ENCODE results near the gene KCNK3.
"Not testable (repeated sequence)": the region's sequence is repeated elsewhere in the genome, so short reads cannot be mapped to it uniquely, and the experiment has no call there.

The KCNK3 gene

GRCh38 chr2:26760991-26761390, 68.5 kb downstream of the KCNK3 start:
- DNase-seq: not testable (repeated sequence)

- DNase-seq: no peak
These were observed 70.5 kb downstream of the KCNK3 start for GRCh38 chr2:26763019-26763418.

DNA sequence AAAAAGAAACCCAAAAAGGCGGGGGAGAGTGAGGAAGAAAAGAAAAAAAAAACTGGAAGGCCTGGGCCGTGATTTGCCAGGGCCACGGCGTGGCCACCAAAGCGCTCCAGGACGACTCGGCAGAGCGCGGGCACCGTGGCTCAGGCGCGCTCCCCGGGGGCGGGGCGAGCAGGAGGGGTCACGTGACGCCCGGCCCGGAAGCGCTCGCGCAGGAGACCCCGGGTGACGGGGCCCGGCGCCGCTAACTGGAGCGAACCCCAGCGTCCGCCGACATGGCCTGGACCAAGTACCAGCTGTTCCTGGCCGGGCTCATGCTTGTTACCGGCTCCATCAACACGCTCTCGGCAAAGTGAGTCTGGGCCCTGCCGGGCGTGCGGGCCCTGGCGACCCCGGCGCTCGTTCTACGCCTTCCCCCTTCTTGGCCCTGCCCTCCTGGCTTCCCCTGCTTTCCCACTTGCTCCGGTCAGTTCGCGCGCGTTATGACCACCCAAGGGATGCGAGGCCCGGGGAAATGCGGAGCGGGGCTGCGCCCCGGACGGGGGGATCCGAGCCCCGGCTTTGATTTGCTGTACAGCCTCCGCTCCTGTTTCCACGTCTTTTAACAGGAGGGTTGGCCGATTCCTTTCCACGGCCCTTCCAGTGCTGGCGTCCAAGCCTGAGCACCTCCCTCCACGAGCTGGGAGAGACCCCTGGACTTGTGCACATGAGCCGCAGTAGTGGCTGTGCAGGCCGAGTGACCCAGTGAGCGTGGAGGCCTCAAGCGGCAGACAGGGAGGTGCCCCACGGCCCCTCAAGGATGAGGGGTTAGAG, 71.8 kb downstream of the KCNK3 start, which contains the start of gene SLC35F6:
TSS of gene SLC35F6 (plus strand) at position 207 of the 810 bp plus-strand sequence. CDS start at position 273, 66 bp downstream.
- peak; percentile 54 for DNase-seq

DNA sequence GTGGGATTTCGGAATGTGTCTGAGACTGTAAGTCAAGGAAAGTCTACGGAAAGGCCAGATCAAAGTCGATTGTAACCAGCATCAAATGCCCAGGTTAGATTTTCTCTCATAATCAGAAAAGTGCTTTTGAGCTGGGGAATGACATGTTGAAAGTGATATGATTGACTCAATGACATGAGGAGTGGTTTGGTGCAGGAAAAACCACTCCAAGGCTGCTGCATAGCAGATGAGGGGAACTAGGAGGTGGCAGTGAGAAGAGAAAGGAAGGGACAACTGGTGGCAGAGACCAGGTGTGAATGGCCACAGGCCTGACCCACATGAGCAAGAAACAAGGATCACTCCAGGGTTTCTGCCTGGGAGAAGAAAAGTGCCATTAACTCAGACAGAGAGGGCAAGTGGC, 72.4 kb downstream of the KCNK3 start:
- DNase-seq: no peak

DNA sequence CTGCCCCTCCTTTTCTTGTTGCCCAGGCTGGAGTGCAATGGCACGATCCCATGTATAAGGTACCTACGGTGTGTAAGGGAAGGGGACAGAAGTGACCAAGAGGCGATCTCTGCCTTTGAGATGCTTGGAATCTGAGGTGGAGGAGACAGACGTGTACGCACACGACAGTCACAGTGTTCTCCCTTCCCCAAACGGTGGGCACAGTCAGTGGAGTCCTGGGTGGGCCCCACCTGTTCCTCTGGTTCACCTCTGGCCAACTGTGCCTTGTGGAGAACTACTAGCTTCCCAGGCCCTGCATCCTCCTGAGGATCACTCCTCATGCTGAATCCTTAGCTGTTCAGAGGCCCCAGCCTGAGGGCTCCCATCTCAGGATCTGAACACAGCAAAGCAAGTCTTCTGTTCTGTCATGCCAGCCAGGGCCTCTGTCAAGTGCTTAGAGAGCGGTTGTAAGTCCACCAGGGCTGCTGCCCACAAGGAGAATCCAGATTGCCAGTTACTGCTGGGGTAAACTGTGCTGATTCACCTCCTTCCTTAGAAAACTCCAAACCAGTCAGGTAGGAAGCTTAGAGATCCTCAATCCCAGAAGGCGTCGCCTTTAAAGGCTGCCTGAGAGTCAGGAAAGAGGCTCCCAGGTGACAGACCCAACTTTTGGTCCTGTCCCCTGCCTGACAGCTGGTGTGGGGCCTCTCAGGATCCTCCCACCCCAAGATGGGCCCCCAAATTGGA, 73.1 kb downstream of the KCNK3 start:
- DNase-seq: no peak

DNA sequence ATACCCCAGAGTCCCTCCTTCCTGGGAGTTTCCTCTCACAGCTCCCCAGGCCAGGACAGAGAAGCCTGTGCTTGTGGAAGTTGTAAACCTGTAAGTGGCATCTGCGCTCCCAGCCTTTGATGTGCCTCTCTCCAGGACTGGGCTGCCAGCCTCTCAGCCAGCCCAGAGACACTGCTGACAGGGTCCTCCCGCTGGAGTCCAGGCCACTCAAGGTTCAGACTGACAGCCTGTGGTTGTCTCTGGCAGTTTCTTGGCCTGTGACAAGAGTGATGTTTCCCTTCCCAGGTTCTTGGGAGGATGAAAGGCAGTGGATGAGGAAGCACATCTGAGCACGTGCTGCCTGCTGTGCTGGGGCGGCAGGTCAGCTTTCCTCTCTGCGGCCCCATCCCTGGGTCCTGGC, 74.6 kb downstream of the KCNK3 start:
- no peak for DNase-seq

- no peak for DNase-seq
These were observed 75.5 kb downstream of the KCNK3 start for GRCh38 chr2:26767894-26768487.

- DNase-seq: no peak
These were observed 76.2 kb downstream of the KCNK3 start for GRCh38 chr2:26768759-26769088.

DNA sequence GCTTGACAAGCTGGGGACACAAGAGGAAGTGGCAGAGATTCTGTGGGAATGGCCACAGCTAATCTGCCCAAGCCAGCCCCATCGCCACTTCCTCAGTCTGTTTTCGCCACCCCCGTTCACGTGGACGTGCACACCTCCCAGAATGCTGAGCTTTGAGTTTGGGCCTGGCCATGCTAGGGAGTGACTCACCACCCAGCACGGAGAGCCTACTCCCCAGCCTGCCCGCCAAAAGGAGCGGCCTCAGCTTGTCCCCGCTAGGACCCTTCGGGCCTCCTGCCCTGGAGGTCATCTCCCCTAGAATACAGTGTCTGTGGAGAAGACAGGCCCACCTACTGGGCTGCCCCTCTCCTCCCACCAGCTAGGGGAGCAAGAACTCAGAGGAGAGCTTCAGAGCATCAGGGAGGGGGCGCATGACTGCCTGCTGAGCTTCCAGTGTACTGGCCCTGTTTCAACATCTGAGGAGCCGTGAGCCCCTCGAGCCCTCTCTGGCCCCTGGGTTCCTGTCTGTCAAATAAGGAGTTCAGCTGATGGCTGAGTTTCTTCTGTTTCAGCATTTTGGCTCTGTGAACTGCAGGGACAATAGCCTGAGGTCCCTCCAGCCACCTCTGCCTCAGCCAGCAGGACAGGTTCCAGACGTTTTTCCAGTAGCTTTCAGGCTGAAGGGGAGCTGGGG, 76.7 kb downstream of the KCNK3 start:
- peak; percentile 84 for DNase-seq

DNA sequence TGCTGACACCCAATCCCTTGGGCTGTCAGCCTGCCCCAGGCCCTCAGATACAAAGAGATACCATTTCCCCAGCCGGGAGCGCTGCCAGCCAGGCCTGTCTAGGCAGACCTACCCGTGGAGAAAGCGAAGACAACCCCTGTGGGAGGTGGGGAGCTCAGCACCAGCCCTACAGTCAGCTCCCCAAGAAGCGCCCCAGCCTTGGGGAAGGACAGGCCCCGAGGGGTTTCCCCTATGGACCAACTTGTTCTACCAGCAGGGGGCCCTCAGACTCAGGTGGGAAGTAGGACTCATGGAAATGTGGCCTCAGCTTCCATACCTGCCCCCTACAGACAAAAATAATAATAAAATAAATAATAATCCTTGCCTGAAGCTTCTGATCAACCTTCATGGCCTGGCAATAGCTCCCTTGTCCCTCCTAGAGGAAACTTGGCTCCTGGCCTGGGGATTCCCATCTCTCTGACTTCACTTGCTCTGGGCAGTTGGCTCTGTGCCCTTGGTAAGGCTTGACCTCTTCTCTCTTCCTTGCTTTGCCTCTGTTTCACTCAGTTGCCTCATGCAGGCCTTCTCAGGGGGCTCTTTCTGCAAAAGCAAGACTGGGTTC, 78.6 kb downstream of the KCNK3 start:
- DNase-seq: no peak

DNA sequence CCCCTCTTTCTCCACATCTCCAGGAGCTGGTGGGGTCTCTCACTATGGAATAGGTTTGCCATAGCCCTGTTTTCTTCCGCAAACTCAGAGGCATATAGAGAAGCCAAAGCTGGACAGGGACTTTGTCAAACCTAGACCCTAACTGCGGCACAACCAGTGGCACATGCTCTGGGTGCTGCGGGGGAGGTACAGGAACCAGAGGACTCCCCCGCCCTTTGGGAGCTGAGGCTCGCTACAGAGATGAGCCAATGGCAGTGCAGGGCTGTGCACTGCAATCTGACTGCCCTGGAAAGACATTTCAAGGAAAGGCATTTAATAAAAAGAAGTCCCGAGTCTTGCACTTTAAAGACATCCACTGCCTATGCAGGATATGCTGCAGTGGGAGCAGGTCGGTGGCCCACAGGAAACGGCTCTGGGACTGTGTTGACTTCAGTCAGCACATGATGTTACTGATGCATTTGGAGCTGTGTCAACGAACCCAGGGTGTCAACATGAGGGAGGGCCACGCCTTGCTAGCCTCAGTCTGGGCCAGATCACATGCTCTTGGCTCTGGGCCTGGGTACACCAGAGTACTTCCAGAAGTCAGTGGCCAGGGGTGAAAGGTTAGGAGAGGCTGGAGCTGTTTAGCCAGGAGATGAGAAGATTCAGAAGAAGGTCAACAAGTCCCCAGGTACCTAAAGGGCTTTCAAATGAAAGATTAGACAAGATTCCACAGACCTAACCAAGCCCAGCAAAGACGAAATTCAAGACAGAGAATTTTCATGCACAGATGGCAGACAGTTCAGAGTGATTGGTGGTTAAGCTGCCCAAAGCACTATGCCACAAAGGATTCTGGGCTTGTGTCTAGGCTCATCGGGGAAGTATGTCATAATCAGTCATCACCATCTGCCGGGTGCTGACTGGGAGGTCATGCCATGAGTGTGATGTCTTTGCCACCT, 79.8 kb downstream of the KCNK3 start:
- no peak for DNase-seq

- DNase-seq: no peak
These were observed 83.8 kb downstream of the KCNK3 start for GRCh38 chr2:26776195-26776800.

DNA sequence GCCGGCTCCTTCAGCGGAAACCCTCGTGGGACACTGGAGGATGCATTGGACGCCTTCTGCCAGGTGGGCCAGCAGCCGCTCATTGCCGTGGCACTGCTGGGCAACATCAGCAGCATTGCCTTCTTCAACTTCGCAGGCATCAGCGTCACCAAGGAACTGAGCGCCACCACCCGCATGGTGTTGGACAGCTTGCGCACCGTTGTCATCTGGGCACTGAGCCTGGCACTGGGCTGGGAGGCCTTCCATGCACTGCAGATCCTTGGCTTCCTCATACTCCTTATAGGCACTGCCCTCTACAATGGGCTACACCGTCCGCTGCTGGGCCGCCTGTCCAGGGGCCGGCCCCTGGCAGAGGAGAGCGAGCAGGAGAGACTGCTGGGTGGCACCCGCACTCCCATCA, 85.6 kb downstream of the KCNK3 start:
- no peak for DNase-seq

GRCh38 chr2:26778507-26778906, 86.0 kb downstream of the KCNK3 start:
- DNase-seq: no peak

DNA sequence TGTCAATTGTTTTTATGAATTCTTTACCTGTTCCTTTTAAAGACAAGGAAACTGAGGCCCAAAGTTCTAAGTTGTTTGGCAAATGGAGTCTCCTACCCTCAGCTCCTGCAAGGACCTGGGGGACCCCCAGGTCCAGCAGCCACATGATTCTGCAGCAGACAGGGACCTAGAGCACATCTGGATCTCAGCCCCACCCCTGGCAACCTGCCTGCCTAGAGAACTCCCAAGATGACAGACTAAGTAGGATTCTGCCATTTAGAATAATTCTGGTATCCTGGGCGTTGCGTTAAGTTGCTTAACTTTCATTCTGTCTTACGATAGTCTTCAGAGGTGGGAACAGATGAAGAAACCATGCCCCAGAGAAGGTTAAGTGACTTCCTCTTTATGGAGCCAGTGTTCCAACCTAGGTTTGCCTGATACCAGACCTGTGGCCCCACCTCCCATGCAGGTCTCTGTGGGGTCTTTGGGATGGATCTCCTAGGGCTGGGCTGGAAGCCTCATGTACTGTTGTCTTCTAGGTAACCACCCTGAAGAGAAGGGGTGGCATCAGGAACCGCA, 87.8 kb downstream of the KCNK3 start:
- DNase-seq: no peak

All from GDM1 (cell line).